Suprapubic skin (tissue), 4 donors: Measurements from ENCODE around the gene ATF6B. TPM values are rescaled to one million over a fixed set of nuclear protein-coding genes. Genes with fewer than 3 reads are reported as not detected.

Experiments used
- DNase-seq, 2 donors: peaks; one replicate each; pipeline ENCODE4 v3.0.0-alpha.2; 2019; ENCODE audit warnings: low spot score in 2 of 2
- H3K27ac ChIP-seq: fragments of 200-600 bp; sonication (generic); one replicate; pipeline ENCODE4 v1.5.1; 2019
- H3K27me3 ChIP-seq: fragments of 200-600 bp; sonication (generic); one replicate; pipeline ENCODE4 v1.5.1; 2019
- H3K36me3 ChIP-seq: fragments of 200-600 bp; sonication (generic); one replicate; pipeline ENCODE4 v1.5.1; 2019
- H3K4me1 ChIP-seq: fragments of 200-600 bp; sonication (generic); one replicate; pipeline ENCODE4 v1.5.1; 2019
- H3K4me3 ChIP-seq: fragments of 200-600 bp; sonication (generic); one replicate; pipeline ENCODE4 v1.5.1; 2019; ENCODE audit warnings: mild to moderate bottlenecking
- H3K9me3 ChIP-seq: fragments of 200-600 bp; sonication (generic); one replicate; pipeline ENCODE4 v1.5.1; 2019
- EP300 ChIP-seq: sonication (generic); formaldehyde crosslinking; IDR thresholded peaks from one replicate; pipeline ENCODE4 v1.6.1; 2017; ENCODE audit warnings: antibody characterized with exemption
- POLR2A ChIP-seq, 2 donors: fragments of 450-650 bp; IDR thresholded peaks; one replicate each; pipeline ENCODE4 v1.6.1; 2017; ENCODE audit warnings: antibody characterized with exemption in 2 of 2, mild to moderate bottlenecking in 2 of 2, moderate library complexity in 2 of 2
- POLR2AphosphoS5 ChIP-seq, 3 donors: sonication (generic); formaldehyde crosslinking; IDR thresholded peaks; one replicate each; pipeline ENCODE4 v1.6.1; 2017; ENCODE audit warnings: antibody characterized with exemption in 3 of 3
- WGBS: methylation state at CpG from one replicate; pipeline ENCODE4 v1.1.5; 2018; 5-methylcytosine and 5-hydroxymethylcytosine counted together
- total RNA-seq, 4 donors: library from RNA; depleted of rRNA; stranded (reverse); fragments of >200 nt; gene quantifications; one replicate each; pipeline ENCODE4 v1.1.0, GENCODE V29; 2016
- TF ChIP-seq, protein P1 (sequence below), 2 donors: fragments of 200-600 bp in 1 of 2; fragments of 450-650 bp in 1 of 2; sonication (generic) in 1 of 2; IDR thresholded peaks; one replicate each; pipeline ENCODE4 v1.5.1; 2016 to 2019; ENCODE audit warnings: antibody characterized with exemption in 2 of 2, mild to moderate bottlenecking in 1 of 2, moderate library complexity in 1 of 2

ATF6B gene
- total RNA-seq, 4 donors from 2014 or later: 55.8 to 161 (median 74.0) TPM

DNA sequence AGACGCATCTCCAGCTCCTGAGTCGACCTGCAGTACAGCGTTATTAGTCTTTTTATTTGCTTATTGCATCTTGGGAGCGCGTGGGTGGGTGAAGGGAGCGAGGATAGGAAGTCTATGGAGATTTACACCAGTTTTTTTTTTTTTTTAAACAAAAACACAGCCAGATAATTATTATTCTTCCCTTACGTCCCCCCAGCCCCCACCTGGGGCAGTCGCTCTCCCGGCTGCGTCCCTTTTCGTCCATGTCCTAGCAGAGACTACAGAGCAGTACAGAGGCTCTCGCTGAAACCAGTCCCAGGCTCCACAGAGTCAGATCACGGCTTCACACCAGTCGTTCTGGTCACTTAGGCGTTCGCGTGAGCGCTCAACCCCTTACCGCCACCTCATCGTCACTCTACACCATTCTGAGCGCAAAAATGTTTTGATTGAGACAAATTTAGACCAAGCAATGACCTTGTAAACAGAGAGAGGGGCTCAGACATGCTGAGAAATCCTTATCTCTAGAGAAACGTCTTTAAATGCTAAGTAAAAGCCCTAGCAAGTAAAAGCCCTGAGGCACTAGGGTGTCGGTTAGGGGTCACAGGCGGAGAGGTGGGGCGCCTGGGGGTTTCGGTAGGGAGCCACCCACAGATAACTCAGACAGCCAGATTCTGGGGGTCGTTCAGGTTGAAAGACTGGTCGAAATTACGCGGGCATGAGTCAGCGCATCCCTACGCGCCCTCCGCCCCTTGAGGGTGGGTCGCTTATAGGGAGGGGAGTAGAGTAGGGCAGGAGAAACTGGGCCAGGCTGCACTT lies 24.9 kb upstream of the ATF6B start:
- no peaks in the 10 kb centered on the region for H3K27me3 ChIP-seq
- peaks cover 21% of the 10 kb centered on the region for H3K36me3 ChIP-seq
- DNase-seq: peak in 1 of 2 donors; percentile 83
- peak overlapping the region; percentile 88 for H3K27ac ChIP-seq
- no peak for TF ChIP-seq POLR2A (IDR thresholded peaks at IDR 0.05)
- no peak for TF ChIP-seq EP300
- no peak for TF ChIP-seq POLR2AphosphoS5 (IDR thresholded peaks at IDR 0.05)
- TF ChIP-seq, protein P1, sequence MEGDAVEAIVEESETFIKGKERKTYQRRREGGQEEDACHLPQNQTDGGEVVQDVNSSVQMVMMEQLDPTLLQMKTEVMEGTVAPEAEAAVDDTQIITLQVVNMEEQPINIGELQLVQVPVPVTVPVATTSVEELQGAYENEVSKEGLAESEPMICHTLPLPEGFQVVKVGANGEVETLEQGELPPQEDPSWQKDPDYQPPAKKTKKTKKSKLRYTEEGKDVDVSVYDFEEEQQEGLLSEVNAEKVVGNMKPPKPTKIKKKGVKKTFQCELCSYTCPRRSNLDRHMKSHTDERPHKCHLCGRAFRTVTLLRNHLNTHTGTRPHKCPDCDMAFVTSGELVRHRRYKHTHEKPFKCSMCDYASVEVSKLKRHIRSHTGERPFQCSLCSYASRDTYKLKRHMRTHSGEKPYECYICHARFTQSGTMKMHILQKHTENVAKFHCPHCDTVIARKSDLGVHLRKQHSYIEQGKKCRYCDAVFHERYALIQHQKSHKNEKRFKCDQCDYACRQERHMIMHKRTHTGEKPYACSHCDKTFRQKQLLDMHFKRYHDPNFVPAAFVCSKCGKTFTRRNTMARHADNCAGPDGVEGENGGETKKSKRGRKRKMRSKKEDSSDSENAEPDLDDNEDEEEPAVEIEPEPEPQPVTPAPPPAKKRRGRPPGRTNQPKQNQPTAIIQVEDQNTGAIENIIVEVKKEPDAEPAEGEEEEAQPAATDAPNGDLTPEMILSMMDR (IDR thresholded peaks at IDR 0.05): no peak
- 17% methylated on average over 35 of the region's 35 CpGs for WGBS
- H3K9me3 ChIP-seq: no peaks in the 10 kb centered on the region
- H3K4me1 ChIP-seq: peaks cover 47% of the 10 kb centered on the region
- peak overlapping the region; percentile 76 for H3K4me3 ChIP-seq

DNA sequence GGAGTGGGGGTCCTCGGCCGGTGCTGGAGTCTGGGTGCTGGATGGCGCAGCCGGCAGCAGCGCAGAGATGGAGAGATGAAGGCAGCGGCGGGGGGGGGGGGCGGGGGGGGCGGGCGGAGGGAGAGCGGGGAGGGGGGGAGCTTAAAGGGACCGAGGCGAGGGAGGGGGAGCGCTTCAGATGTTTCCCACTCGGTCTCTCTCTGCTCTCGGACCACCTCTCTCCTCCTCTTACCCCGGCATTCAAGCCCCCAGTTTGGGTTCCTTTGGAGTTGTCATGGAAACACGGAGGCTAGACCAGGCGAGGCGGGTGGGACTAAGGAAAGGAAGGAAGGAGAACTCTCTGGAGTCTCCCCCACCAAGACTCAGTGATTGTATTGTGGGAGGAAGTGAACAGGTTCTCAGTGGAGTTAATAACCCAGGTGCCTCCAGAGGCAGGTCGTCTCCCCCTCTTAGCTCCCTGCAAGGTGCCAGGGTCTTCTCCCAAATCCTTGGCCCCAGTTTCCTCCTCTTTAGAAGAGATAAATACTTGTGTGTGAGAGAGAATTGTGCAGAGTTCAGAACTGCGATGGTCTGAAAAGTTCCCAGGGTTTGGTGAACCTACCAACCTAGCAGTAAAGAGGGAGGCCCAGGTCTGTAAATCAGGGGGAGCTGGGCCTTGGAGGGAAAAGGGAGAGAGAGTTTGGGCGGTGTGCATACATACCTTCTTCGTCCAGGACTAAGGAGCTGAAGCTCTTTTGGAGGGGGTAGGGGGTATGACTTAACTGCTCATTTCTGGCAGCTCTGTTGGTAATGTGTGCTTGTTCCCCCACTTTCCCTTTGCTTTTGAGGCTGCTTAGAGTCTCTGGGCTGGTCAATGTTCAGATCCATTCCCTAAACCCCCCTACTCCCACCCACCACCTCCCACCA lies 24.1 kb upstream of the ATF6B start, which contains the start of gene PRRT1:
TSS of gene PRRT1 (minus strand) at position 77 of the 906 bp plus-strand sequence. CDS start 112 bp downstream, outside the sequence.
- TF ChIP-seq POLR2AphosphoS5 (IDR thresholded peaks at IDR 0.05) (no peak), EP300 (no peak), POLR2A (IDR thresholded peaks at IDR 0.05) (no peak)
- TF ChIP-seq, protein P1 (IDR thresholded peaks at IDR 0.05): no peak
- WGBS: 26% methylated on average over 11 of the region's 24 CpGs
- Histone ChIP-seq H3K9me3 (no peaks in the 10 kb centered on the region), H3K27me3 (no peaks in the 10 kb centered on the region), H3K4me3 (peak within 1 kb of the TSS; percentile 76), H3K4me1 (peaks cover 47% of the 10 kb centered on the region), H3K27ac (peak within 1 kb of the TSS; percentile 88), H3K36me3 (peaks cover 12% of the 10 kb centered on the region)
- no peak for DNase-seq

DNA sequence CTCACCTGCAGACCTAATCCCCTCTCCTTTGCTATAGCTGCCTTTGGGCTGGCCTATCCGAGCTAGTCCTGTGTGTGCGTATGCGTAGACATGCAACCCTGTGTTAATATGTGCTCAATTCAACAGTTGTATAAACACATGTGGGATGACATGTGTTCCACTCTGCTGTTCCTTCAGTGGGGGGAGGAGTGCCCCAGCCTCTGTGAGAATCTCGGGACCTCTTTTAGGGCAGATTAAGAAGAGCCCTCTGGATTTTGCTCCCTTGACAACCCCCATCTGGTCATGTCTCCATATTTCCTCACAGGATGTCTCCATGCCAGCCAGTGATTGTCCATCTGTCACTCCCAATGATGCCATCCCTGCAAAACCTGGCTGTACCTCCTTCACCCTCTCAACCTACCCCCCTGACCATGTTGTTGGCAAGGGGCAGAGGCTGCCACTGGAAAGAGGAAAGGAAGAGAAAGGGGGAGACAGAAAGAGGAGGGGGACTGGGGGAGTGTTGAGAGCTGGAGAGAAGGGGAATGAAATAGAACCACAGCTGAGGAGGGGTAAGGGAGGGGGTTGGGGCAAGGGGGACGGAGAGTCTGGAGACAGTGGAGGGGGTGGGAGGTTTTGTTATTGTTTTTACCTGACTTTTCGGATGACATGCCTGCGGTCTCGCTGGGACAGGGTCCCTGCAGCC lies 23.3 kb upstream of the ATF6B start:
- WGBS: 41% methylated on average over 8 of the region's 8 CpGs
- H3K27me3 ChIP-seq: no peaks in the 10 kb centered on the region
- peak overlapping the region; percentile 76 for H3K4me3 ChIP-seq
- no peaks in the 10 kb centered on the region for H3K9me3 ChIP-seq
- peaks cover 6% of the 10 kb centered on the region for H3K36me3 ChIP-seq
- peaks cover 47% of the 10 kb centered on the region for H3K4me1 ChIP-seq
- no peak for TF ChIP-seq POLR2AphosphoS5 (IDR thresholded peaks at IDR 0.05)
- H3K27ac ChIP-seq: no peak overlapping the region
- DNase-seq: no peak

DNA sequence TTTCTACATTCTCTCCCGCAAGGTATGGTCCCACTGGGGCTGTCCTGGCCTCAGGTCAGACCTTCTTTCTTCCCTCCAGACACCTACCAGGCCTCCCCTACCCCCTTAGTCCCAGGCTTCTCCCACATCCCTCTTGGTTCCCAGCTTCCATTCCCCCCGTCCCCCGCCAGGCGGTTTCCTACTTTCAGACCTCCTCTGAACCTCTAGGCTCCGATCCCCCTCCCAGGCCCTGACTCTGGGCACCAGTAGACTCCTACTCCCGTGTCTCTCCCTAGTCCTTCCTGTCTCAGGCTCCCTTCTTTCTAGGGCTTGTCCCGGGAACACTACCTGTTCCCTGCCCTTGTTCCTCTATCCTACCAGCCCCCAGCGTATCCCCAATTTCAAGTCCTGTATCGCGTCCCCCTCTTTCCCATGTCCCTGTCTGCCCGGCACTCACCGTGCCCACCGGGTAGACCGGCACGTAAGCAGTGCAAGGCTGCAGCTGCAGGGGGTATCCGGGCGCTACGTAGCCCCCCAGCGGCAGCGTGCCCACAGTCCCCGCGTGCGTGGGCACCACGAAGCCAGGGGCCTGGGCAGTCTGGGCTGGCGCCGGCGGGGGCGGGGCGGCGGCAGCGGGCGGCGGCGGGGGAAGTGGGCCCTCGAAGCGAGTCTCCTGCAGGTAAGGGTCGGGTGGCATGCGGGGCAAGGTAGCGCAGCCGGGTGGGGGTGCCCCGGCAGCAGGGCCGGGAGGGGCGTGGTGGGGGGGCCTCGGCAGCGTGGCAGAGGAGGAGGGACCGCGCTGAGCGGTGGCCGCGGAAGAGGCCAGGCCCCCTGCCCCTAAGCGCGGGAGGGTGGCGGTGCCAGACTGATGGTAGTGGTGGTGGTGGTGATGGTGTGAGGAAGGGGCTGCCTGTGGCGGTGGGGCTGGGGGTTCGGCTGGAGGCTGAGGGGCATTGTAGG lies 22.2 kb upstream of the ATF6B start:
- Histone ChIP-seq H3K27me3 (no peaks in the 10 kb centered on the region), H3K27ac (no peak overlapping the region), H3K4me3 (no peak overlapping the region), H3K36me3 (no peaks in the 10 kb centered on the region), H3K9me3 (no peaks in the 10 kb centered on the region), H3K4me1 (peaks cover 40% of the 10 kb centered on the region)
- TF ChIP-seq EP300 (no peak), POLR2A (IDR thresholded peaks at IDR 0.05) (no peak), POLR2AphosphoS5 (IDR thresholded peaks at IDR 0.05) (no peak)
- TF ChIP-seq, protein P1 (IDR thresholded peaks at IDR 0.05): no peak
- DNase-seq: no peak
- WGBS: 65% methylated on average over 53 of the region's 55 CpGs
